Right atrium auricular region (tissue), 2 donors: Measurements from ENCODE around the gene PRKD1. TPM values are rescaled to one million over a fixed set of nuclear protein-coding genes. Genes with fewer than 3 reads are reported as not detected.

Experiments used
- DNase-seq: peaks from one replicate; pipeline ENCODE4 v3.0.0-alpha.2; 2019; ENCODE audit warnings: low spot score
- H3K27ac ChIP-seq, 2 donors: fragments of 200-600 bp; sonication (generic); 1 replicate in 1 of 2; 2 replicates in 1 of 2; pipeline ENCODE4 v1.5.1; 2016 to 2019
- H3K27me3 ChIP-seq, 2 donors: fragments of 200-600 bp; sonication (generic); one replicate each; pipeline versions ENCODE4 v1.5.1 to v1.6.0; 2017 to 2019
- H3K36me3 ChIP-seq: fragments of 200-600 bp; sonication (generic); one replicate; pipeline ENCODE4 v1.5.1; 2016
- H3K4me1 ChIP-seq, 2 donors: fragments of 200-600 bp; sonication (generic); one replicate each; pipeline versions ENCODE4 v1.5.1 to v1.6.0; 2017 to 2019
- H3K4me3 ChIP-seq, 2 donors: fragments of 200-600 bp; sonication (generic); 1 replicate in 1 of 2; 2 replicates in 1 of 2; pipeline ENCODE4 v1.5.1; 2017 to 2019; ENCODE audit warnings: mild to moderate bottlenecking in 1 of 2, moderate library complexity in 1 of 2
- H3K9me3 ChIP-seq, 2 donors: fragments of 200-600 bp; sonication (generic); one replicate each; pipeline ENCODE4 v1.5.1; 2019
- CTCF ChIP-seq, 2 donors: fragments of 200-600 bp; sonication (generic); IDR thresholded peaks; one replicate each; pipeline ENCODE4 v1.5.1; 2019; ENCODE audit warnings: antibody characterized with exemption in 2 of 2
- total RNA-seq, 2 donors: library from RNA; depleted of rRNA; stranded (reverse); fragments of >200 nt; gene quantifications; one replicate each; pipeline ENCODE4 v1.1.0, GENCODE V29; 2016

PRKD1 gene
- total RNA-seq, 2 donors from 2014 or later, result 4.3 to 7.5 TPM

DNA sequence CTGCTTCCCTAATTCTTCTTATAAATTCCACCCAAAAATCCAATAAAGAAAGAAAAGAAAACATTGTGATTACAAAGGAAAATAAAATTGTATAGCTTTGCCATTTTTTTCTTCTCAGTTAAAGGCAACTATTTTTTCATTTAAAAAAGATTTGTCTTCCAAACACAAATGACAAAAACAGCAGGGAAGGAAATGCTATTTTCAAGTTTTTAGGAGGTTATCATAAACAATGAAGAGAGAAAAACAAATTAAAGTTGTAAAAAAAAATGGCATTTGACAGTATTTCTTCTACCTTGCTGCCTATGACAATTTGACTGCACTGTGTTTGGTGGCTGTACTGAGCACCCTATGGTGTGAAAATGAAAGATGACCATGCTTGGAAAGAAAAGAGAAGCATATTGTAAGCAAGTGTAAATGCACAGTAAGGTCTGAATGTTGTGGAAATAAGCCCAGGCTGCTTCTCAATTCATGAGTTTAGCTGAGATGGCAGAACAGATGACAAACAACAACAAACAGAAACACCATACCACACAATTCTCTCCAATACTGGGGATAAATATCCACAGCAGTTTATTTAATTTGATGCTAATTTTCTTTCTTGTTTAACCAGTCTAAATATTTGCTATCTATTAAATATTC, 109.8 kb downstream of the PRKD1 start:
- Histone ChIP-seq H3K9me3 (no peaks in the 10 kb centered on the region), H3K27ac (no peak overlapping the region), H3K27me3 (no peaks in the 10 kb centered on the region), H3K4me1 (peaks cover 0 to 20% of the 10 kb centered on the region in 2 donors), H3K36me3 (no peaks in the 10 kb centered on the region), H3K4me3 (no peak overlapping the region)
- TF ChIP-seq CTCF (IDR thresholded peaks at IDR 0.05), result no peak
- DNase-seq, result no peak

GRCh38 chr14:29815016-29815674, 112.5 kb downstream of the PRKD1 start:
- Histone ChIP-seq H3K27me3 (no peaks in the 10 kb centered on the region), H3K4me1 (peaks cover 0 to 15% of the 10 kb centered on the region in 2 donors), H3K4me3 (no peak overlapping the region), H3K36me3 (no peaks in the 10 kb centered on the region), H3K9me3 (no peaks in the 10 kb centered on the region), H3K27ac (no peak overlapping the region)
- no peak for TF ChIP-seq CTCF (IDR thresholded peaks at IDR 0.05)
- DNase-seq, result no peak

GRCh38 chr14:29814156-29815015, 113.3 kb downstream of the PRKD1 start:
- H3K27ac ChIP-seq, result no peak overlapping the region

GRCh38 chr14:29810682-29811081, 117.0 kb downstream of the PRKD1 start:
- H3K27me3 ChIP-seq, result no peaks in the 10 kb centered on the region
- H3K4me1 ChIP-seq, result peaks cover 0 to 23% of the 10 kb centered on the region in 2 donors
- H3K9me3 ChIP-seq, result no peaks in the 10 kb centered on the region
- DNase-seq, result no peak
- TF ChIP-seq CTCF (IDR thresholded peaks at IDR 0.05), result no peak
- no peak overlapping the region for H3K27ac ChIP-seq
- no peak overlapping the region for H3K4me3 ChIP-seq
- no peaks in the 10 kb centered on the region for H3K36me3 ChIP-seq

More at GRCh38 chr14:29814156-29815015, 113.3 kb downstream of the PRKD1 start:
- Histone ChIP-seq H3K36me3 (no peaks in the 10 kb centered on the region), H3K4me1 (peaks cover 0 to 17% of the 10 kb centered on the region in 2 donors), H3K9me3 (no peaks in the 10 kb centered on the region), H3K4me3 (no peak overlapping the region), H3K27me3 (no peaks in the 10 kb centered on the region)
- TF ChIP-seq CTCF (IDR thresholded peaks at IDR 0.05), result no peak
- no peak for DNase-seq

DNA sequence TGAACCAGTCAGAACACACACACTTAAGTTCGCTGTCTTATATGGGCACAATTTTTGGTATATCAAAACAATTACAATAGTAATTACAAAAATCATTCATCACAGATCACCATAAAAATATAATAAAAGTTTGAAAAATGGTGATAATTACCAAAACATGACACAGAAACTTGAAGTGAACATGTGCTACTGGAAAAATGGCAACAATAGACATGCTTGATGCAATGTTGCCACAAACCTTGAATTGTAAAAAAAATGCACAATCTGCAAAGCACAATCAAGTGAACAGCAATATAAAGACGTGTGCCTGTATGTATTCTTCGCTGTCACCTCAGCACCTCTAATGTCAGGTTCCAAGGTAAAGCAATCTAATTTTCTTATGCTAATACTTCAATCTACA, 117.6 kb downstream of the PRKD1 start:
- Histone ChIP-seq H3K9me3 (no peaks in the 10 kb centered on the region), H3K36me3 (no peaks in the 10 kb centered on the region), H3K27ac (no peak overlapping the region), H3K4me3 (no peak overlapping the region), H3K27me3 (no peaks in the 10 kb centered on the region), H3K4me1 (peaks cover 0 to 23% of the 10 kb centered on the region in 2 donors)
- DNase-seq, result no peak
- TF ChIP-seq CTCF (IDR thresholded peaks at IDR 0.05), result no peak
